ENCODE data around the gene GALE. TPM values are rescaled to one million over a fixed set of nuclear protein-coding genes. Genes with fewer than 3 reads are reported as not detected.

Gene GALE
- total and polyA plus RNA-seq, 2 donors (not counting 1 experiment from before 2014, with no cell fraction given) = 9.4 to 12.1 TPM

DNA sequence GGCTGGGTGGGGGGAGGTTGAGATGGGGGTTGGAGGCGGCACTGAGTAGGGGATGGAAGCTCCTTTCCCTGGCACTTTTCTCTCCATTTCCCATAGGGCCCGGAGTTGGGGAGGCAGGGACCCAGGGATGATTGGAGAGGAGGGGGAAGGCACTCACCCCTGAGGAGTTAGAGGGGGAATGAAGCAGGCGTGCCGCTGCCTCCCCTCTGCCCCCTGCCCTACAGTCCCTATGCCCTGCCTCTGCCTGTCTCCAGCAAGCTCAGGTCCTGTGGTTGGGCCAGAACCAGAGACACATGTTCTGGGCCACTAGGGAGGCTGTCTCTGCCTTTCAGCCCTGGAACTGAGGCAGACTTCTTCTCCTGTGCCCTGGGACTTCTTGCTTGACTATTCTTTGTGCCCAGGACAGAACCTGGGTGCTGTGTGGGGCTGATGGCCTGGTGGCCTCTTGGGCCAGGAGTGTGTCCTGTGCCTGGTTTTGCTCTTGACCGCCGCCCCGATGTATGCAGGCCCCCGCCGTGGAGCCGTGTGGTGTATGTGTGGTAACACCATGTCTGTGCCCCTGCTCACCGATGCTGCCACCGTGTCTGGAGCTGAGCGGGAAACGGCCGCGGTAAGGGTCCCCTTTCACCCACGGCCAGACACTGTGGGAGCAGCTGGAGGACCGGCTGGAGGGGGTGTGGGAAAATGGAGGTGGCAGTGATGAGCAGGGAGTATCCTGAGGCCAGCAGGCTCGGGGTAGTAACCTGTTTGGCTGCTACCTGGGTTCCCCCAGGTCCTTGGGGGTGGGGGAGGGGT is 8.2 kb downstream of the GALE start:
- intact Hi-C loops (cut with micrococcal nuclease) = no loop called here
- Histone ChIP-seq H3K9ac (ENCODE audit: low read length) (no peak overlapping the region), H3K9me3 (ENCODE audit: control extremely low read depth in 1 of 3, control insufficient read depth in 2 of 3, insufficient read depth in 1 of 3, low read length in 2 of 3) (no peaks in the 10 kb centered on the region), H3K36me3 (replicated peaks in 1 of 2; ENCODE audit: control extremely low read depth in 1 of 2, control insufficient read depth in 1 of 2, extremely low read depth in 1 of 2, insufficient read depth in 2 of 2, low read length in 1 of 2) (peaks cover 0 to 27% of the 10 kb centered on the region in 2 experiments), H3K27me3 (replicated peaks in 1 of 4; ENCODE audit: control extremely low read depth in 1 of 4, control insufficient read depth in 3 of 4, insufficient read depth in 4 of 4, low read length in 3 of 4) (no peaks in the 10 kb centered on the region), H2AFZ (ENCODE audit: insufficient read depth, low read depth, low read length, poor library complexity, severe bottlenecking) (no peak overlapping the region), H3K4me3 (ENCODE audit: control extremely low read depth in 1 of 5, extremely low read depth in 1 of 5, insufficient read depth in 1 of 5, low read depth in 2 of 5, low read length in 4 of 5) (no peak overlapping the region), H4K20me1 (ENCODE audit: control insufficient read depth, insufficient read depth, low read length, poor library complexity, severe bottlenecking) (no peaks in the 10 kb centered on the region), H3K4me2 (replicated peaks; ENCODE audit: low read depth, low read length, poor library complexity, severe bottlenecking) (peak overlapping the region; percentile 83), H3K4me1 (ENCODE audit: control insufficient read depth in 2 of 2, insufficient read depth in 2 of 2, low read length in 2 of 2) (peaks cover 11 to 21% of the 10 kb centered on the region in 2 donors), H3K27ac (ENCODE audit: low read length in 2 of 2) (peak overlapping the region in 1 of 2 donors; percentile 81), H3K79me2 (ENCODE audit: control insufficient read depth, insufficient read depth, low read length) (peaks cover 19% of the 10 kb centered on the region)
- peak overlapping the region; percentile 98 for H3K4me3 Mint-ChIP-seq
- H3K27me3 Mint-ChIP-seq = no peaks in the 10 kb centered on the region
- peaks cover 21% of the 10 kb centered on the region for H3K4me1 Mint-ChIP-seq
- CTCF ChIA-PET = no interaction called here
- no peak for TF ChIP-seq EZH2 (IDR thresholded peaks at IDR 0.05; ENCODE audit: borderline replicate concordance, insufficient read depth, low read depth, low read length, poor library complexity, severe bottlenecking)
- TF ChIP-seq, protein P1, sequence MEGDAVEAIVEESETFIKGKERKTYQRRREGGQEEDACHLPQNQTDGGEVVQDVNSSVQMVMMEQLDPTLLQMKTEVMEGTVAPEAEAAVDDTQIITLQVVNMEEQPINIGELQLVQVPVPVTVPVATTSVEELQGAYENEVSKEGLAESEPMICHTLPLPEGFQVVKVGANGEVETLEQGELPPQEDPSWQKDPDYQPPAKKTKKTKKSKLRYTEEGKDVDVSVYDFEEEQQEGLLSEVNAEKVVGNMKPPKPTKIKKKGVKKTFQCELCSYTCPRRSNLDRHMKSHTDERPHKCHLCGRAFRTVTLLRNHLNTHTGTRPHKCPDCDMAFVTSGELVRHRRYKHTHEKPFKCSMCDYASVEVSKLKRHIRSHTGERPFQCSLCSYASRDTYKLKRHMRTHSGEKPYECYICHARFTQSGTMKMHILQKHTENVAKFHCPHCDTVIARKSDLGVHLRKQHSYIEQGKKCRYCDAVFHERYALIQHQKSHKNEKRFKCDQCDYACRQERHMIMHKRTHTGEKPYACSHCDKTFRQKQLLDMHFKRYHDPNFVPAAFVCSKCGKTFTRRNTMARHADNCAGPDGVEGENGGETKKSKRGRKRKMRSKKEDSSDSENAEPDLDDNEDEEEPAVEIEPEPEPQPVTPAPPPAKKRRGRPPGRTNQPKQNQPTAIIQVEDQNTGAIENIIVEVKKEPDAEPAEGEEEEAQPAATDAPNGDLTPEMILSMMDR (IDR thresholded peaks at IDR 0.05) = no peak
- no peak for ATAC-seq (ENCODE audit: low read depth)
- H3K27ac Mint-ChIP-seq = peak overlapping the region; percentile 73
- 88% methylated on average over 17 of the region's 19 CpGs for WGBS (ENCODE audit: insufficient coverage)
- POLR2A ChIA-PET = interaction anchor here (0.6 to 1.9 kb wide), 3 partner anchors 8 to 175 kb away, joined by 3 to 7 read pairs (median 4); partner anchors contain the start of gene GALE
- peak; percentile 32 for DNase-seq
- no peaks in the 10 kb centered on the region for H3K9me3 Mint-ChIP-seq (ENCODE audit: insufficient read depth)
